MCF 10A (cell line): Measurements from ENCODE around the gene POLR2C. TPM values are rescaled to one million over a fixed set of nuclear protein-coding genes. Genes with fewer than 3 reads are reported as not detected.

Experiments
- BruUV-seq: library from RNA; stranded (reverse); fragments of 400-500 nt; replicated peaks from 2 replicates; lab custom pipeline; 2021; lab: Mats Ljungman, UMichigan
- CTCF ChIA-PET: fragments of 300-600 bp; sonication (Branson Sonifier 250); formaldehyde crosslinking; extraction: SDS; loops from one replicate; lab custom pipeline; 2021; ENCODE audit warnings: antibody characterized with exemption, inconsistent platforms; lab: Yijun Ruan, JAX
- POLR2A ChIA-PET: fragments of 300-600, 350-650 bp; sonication (Branson Sonifier 250); formaldehyde crosslinking; extraction: SDS; loops from one replicate; lab custom pipeline; 2020; ENCODE audit warnings: antibody characterized with exemption, inconsistent platforms; lab: Yijun Ruan, JAX
- DNase-seq: peaks from one replicate; pipeline ENCODE4 v3.0.0-alpha.2; 2018; ENCODE audit not compliant: unreplicated experiment
- H3K27ac Mint-ChIP-seq: one replicate; pipeline ENCODE4 v1.8.0; 2022; ENCODE audit warnings: mild to moderate bottlenecking, low read depth, mixed read lengths; ENCODE audit not compliant: unreplicated experiment
- H3K27me3 Mint-ChIP-seq: one replicate; pipeline ENCODE4 v1.8.0; 2022; ENCODE audit warnings: mixed read lengths; ENCODE audit not compliant: insufficient read depth, unreplicated experiment
- H3K36me3 Mint-ChIP-seq: one replicate; pipeline ENCODE4 v1.8.0; 2022; ENCODE audit warnings: mild to moderate bottlenecking, moderate library complexity, mixed read lengths; ENCODE audit not compliant: insufficient read depth, unreplicated experiment
- H3K4me1 Mint-ChIP-seq: one replicate; pipeline ENCODE4 v1.8.0; 2022; ENCODE audit warnings: mixed read lengths; ENCODE audit not compliant: insufficient read depth, unreplicated experiment
- H3K4me3 Mint-ChIP-seq: one replicate; pipeline ENCODE4 v1.8.0; 2022; ENCODE audit warnings: mild to moderate bottlenecking, moderate library complexity, mixed read lengths; ENCODE audit not compliant: unreplicated experiment
- H3K9me3 Mint-ChIP-seq: one replicate; pipeline ENCODE4 v1.8.0; 2022; ENCODE audit warnings: mixed read lengths; ENCODE audit not compliant: unreplicated experiment
- CTCF ChIP-seq: fragments of 200-600 bp; IDR thresholded peaks from one replicate; pipeline ENCODE4 v1.8.0; 2022; ENCODE audit warnings: antibody characterized with exemption, mild to moderate bottlenecking; ENCODE audit not compliant: unreplicated experiment
- intact Hi-C: fragments of 100-400 bp; cut with micrococcal nuclease; formaldehyde crosslinking; loops from 2 replicates; pipeline ENCODE4 v1.14.1; 2022
- total RNA-seq: library from RNA; stranded (reverse); gene quantifications from 2 replicates; pipeline ENCODE4 v1.2.3, GENCODE V29; 2022

Gene POLR2C
- total RNA-seq, 1 experiment from 2014 or later, result 44.8 TPM

- Mint-ChIP-seq H3K9me3 (no peaks in the 10 kb centered on the region), H3K36me3 (no peaks in the 10 kb centered on the region), H3K27ac (no peak overlapping the region), H3K4me1 (peaks cover 5% of the 10 kb centered on the region), H3K4me3 (no peak overlapping the region), H3K27me3 (no peaks in the 10 kb centered on the region)
- TF ChIP-seq CTCF, result no peak
- BruUV-seq, result no TSS peak
- ChIA-PET CTCF (interaction anchor here (0.6 to 2.6 kb wide), 3 partner anchors 21 to 39 kb away, joined by 3 to 10 read pairs (median 3); partner anchors contain the start of gene POLR2C), POLR2A (no interaction called here)
- no peak for DNase-seq
- intact Hi-C loops, result no loop called here
Observed at GRCh38 chr16:57482845-57483545, 20.5 kb downstream of the POLR2C start.

- Mint-ChIP-seq H3K4me3 (no peak overlapping the region), H3K36me3 (no peaks in the 10 kb centered on the region), H3K4me1 (peaks cover 5% of the 10 kb centered on the region), H3K9me3 (no peaks in the 10 kb centered on the region), H3K27me3 (no peaks in the 10 kb centered on the region), H3K27ac (no peak overlapping the region)
- BruUV-seq, result no TSS peak
- ChIA-PET CTCF (interaction anchor here (0.6 to 2.6 kb wide), 3 partner anchors 22 to 382 kb away, joined by 3 to 10 read pairs (median 3); partner anchors contain the start of gene POLR2C), POLR2A (no interaction called here)
- intact Hi-C loops, result no loop called here
- no peak for DNase-seq
- TF ChIP-seq CTCF, result no peak
Observed at GRCh38 chr16:57483725-57484514, 21.4 kb downstream of the POLR2C start.

GRCh38 chr16:57484515-57485005 lies 22.1 kb downstream of the POLR2C start:
- Mint-ChIP-seq H3K4me1 (peaks cover 5% of the 10 kb centered on the region), H3K9me3 (no peaks in the 10 kb centered on the region), H3K36me3 (no peaks in the 10 kb centered on the region), H3K27me3 (no peaks in the 10 kb centered on the region), H3K4me3 (no peak overlapping the region), H3K27ac (no peak overlapping the region)
- ChIA-PET CTCF (interaction anchor here (0.6 to 2.6 kb wide), 4 partner anchors 22 to 382 kb away, joined by 3 to 10 read pairs (median 4); partner anchors contain the start of gene POLR2C), POLR2A (interaction anchor here (0.8 to 1.6 kb wide), 2 partner anchors 11 to 22 kb away, joined by 3 to 5 read pairs; partner anchors contain the start of gene POLR2C)
- no peak for DNase-seq
- no peak for TF ChIP-seq CTCF
- intact Hi-C loops, result no loop called here
- BruUV-seq, result no TSS peak
